ENCODE results near the gene EEF1AKMT2.
A peak's percentile ranks its signal among the peaks of the same experiment; 100 is the strongest.

Gene EEF1AKMT2

DNA sequence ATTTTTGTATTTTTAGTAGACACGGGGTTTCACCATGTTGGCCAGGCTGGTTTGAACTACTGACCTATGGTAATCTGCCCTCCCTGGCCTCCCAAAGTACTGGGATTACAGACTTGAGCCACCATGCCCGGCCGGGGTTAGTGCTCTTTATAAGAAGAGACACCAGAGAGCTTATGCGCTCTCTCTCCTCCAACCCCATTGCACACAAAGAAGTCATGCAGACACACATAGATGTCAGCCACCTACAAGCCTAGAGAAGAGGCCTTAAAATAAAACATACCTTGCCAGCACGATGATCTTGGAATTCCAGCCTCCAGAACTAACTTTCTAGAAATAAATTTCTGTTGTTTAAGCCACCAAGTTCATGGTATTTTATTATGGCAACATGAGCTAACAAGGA lies 37.5 kb downstream of the EEF1AKMT2 start:
- H2BK12ac ChIP-seq (ENCODE audit: low read length in 2 of 2), result no peak overlapping the region
- no peak overlapping the region for H2BK5ac ChIP-seq (ENCODE audit: low read depth, low read length, poor library complexity, severe bottlenecking)
- no peak overlapping the region for H3K4me2 ChIP-seq (ENCODE audit: low read length, poor library complexity, severe bottlenecking)
- H3K4me3 ChIP-seq (ENCODE audit: insufficient read depth in 1 of 2, low read depth in 1 of 2, low read length in 2 of 2), result no peak overlapping the region
- no peak overlapping the region for H2AFZ ChIP-seq (ENCODE audit: low read depth, low read length)
- no peak overlapping the region for H2BK15ac ChIP-seq (ENCODE audit: low read depth, poor library complexity, severe bottlenecking)
- H3K14ac ChIP-seq (ENCODE audit: low read length in 2 of 2), result no peak overlapping the region
- no peaks in the 10 kb centered on the region for H3K9me3 ChIP-seq (ENCODE audit: control insufficient read depth, low read length)
- H3K79me1 ChIP-seq (replicated peaks; ENCODE audit: low read length, poor library complexity, severe bottlenecking), result peaks cover 10% of the 10 kb centered on the region
- H3K27ac ChIP-seq (ENCODE audit: low read length, poor library complexity, severe bottlenecking), result no peak overlapping the region
- H3K36me3 ChIP-seq (ENCODE audit: control insufficient read depth in 1 of 2, insufficient read depth in 2 of 2, low read depth in 1 of 2, low read length in 2 of 2), result peaks cover 4 to 58% of the 10 kb centered on the region in 2 experiments
- H3K4me1 ChIP-seq (ENCODE audit: control insufficient read depth, insufficient read depth, low read depth, low read length), result no peaks in the 10 kb centered on the region
- no peak for DNase-seq
- no peak overlapping the region for H2AK5ac ChIP-seq (ENCODE audit: low read length, severe bottlenecking)
- no peak overlapping the region for H3K18ac ChIP-seq (ENCODE audit: low read depth in 1 of 2, low read length in 2 of 2)
- H3K9ac ChIP-seq (ENCODE audit: low read length), result no peak overlapping the region
- no peaks in the 10 kb centered on the region for H3K27me3 ChIP-seq (ENCODE audit: control insufficient read depth in 1 of 2, insufficient read depth in 1 of 2, low read length in 2 of 2)
- H3K4ac ChIP-seq (ENCODE audit: low read depth in 1 of 2, low read length in 2 of 2), result no peak overlapping the region
- H3K23ac ChIP-seq (ENCODE audit: low read length in 2 of 2), result no peak overlapping the region
- over 99% methylated on average over 4 of the region's 5 CpGs for WGBS
- H2BK120ac ChIP-seq (ENCODE audit: low read depth, low read length), result no peak overlapping the region
- no peak overlapping the region for H4K91ac ChIP-seq (ENCODE audit: low read length)
- H4K8ac ChIP-seq (ENCODE audit: low read length), result no peak overlapping the region

DNA sequence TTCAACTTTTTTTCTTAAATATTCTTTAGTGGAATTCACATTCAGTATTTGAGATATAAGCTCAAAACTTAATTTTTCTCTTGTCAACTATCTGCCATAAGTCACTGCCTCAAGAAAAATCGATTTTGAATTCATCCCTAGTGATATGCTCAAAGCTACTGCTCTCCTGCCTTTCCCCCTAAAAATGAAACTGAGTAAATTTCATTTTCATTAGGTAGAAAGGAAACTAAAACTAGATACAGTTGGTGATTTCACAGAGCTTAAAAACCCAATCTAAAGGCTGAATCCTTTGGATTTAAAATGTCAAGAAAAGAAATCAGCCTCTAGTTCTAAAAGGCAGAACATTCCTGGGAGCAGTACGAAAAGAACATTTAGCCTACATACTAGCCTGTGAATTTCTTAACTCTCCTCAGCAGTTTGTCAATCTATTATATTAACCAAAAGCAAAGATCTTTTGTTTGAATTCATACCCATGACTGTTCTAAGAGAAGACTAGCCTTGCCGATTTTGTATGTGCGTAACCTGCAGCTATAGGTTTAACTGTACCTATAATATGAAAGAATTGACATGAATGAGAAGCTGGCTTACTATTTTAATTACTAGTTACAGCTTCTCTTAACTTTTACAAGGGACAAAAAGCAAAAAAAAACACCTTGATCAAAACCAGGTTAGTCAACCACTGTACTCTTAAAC lies 42.6 kb downstream of the EEF1AKMT2 start:
- no peak overlapping the region for H3K23ac ChIP-seq (ENCODE audit: low read length in 2 of 2)
- peaks cover 2 to 34% of the 10 kb centered on the region in 2 experiments for H3K36me3 ChIP-seq (ENCODE audit: control insufficient read depth in 1 of 2, insufficient read depth in 2 of 2, low read depth in 1 of 2, low read length in 2 of 2)
- DNase-seq, result no peak
- no peaks in the 10 kb centered on the region for H3K27me3 ChIP-seq (ENCODE audit: control insufficient read depth in 1 of 2, insufficient read depth in 1 of 2, low read length in 2 of 2)
- H2BK12ac ChIP-seq (ENCODE audit: low read length in 2 of 2), result no peak overlapping the region
- H3K4ac ChIP-seq (ENCODE audit: low read depth in 1 of 2, low read length in 2 of 2), result no peak overlapping the region
- no peak overlapping the region for H4K91ac ChIP-seq (ENCODE audit: low read length)
- no peak overlapping the region for H3K18ac ChIP-seq (ENCODE audit: low read depth in 1 of 2, low read length in 2 of 2)
- H3K27ac ChIP-seq (ENCODE audit: low read length, poor library complexity, severe bottlenecking), result no peak overlapping the region
- H2BK120ac ChIP-seq (ENCODE audit: low read depth, low read length), result no peak overlapping the region
- H4K8ac ChIP-seq (ENCODE audit: low read length), result no peak overlapping the region
- H3K9me3 ChIP-seq (ENCODE audit: control insufficient read depth, low read length), result no peaks in the 10 kb centered on the region
- H2BK5ac ChIP-seq (ENCODE audit: low read depth, low read length, poor library complexity, severe bottlenecking), result no peak overlapping the region
- WGBS, result 100% methylated on average over 1 of the region's 4 CpGs
- H3K79me1 ChIP-seq (replicated peaks; ENCODE audit: low read length, poor library complexity, severe bottlenecking), result peaks cover 8% of the 10 kb centered on the region
- H3K4me2 ChIP-seq (ENCODE audit: low read length, poor library complexity, severe bottlenecking), result no peak overlapping the region
- no peak overlapping the region for H2BK15ac ChIP-seq (ENCODE audit: low read depth, poor library complexity, severe bottlenecking)
- H2AK5ac ChIP-seq (ENCODE audit: low read length, severe bottlenecking), result no peak overlapping the region
- H3K4me3 ChIP-seq (ENCODE audit: insufficient read depth in 1 of 2, low read depth in 1 of 2, low read length in 2 of 2), result no peak overlapping the region
- no peak overlapping the region for H2AFZ ChIP-seq (ENCODE audit: low read depth, low read length)
- no peak overlapping the region for H3K14ac ChIP-seq (ENCODE audit: low read length in 2 of 2)
- H3K4me1 ChIP-seq (ENCODE audit: control insufficient read depth, insufficient read depth, low read depth, low read length), result no peaks in the 10 kb centered on the region
- peak overlapping the region; percentile 1 for H3K9ac ChIP-seq (ENCODE audit: low read length)

DNA sequence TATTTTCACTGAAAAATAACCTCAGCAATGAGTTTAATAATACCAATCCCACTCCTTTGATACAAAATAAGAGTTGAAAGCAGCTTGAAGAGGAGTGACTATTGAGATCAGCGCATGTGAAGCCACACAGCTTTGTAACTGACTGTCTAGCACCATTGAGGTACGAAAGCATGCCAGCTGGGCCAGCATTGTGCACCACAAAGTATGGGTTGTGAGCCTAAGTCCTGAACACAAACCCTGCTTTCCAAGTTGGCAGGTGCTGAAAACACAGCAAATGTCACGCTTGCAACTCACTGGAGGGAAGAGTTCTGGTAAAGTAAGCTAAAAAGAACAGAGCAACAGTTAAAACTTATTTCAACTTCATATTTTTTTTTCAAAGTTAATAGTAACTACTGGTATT lies 43.5 kb downstream of the EEF1AKMT2 start:
- no peak overlapping the region for H3K9ac ChIP-seq (ENCODE audit: low read length)
- H3K27me3 ChIP-seq (ENCODE audit: control insufficient read depth in 1 of 2, insufficient read depth in 1 of 2, low read length in 2 of 2), result no peaks in the 10 kb centered on the region
- H3K36me3 ChIP-seq (ENCODE audit: control insufficient read depth in 1 of 2, insufficient read depth in 2 of 2, low read depth in 1 of 2, low read length in 2 of 2), result peaks cover 0 to 28% of the 10 kb centered on the region in 2 experiments
- no peak overlapping the region for H3K4me3 ChIP-seq (ENCODE audit: insufficient read depth in 1 of 2, low read depth in 1 of 2, low read length in 2 of 2)
- H3K4ac ChIP-seq (ENCODE audit: low read depth in 1 of 2, low read length in 2 of 2), result no peak overlapping the region
- H2BK12ac ChIP-seq (ENCODE audit: low read length in 2 of 2), result no peak overlapping the region
- H2AK5ac ChIP-seq (ENCODE audit: low read length, severe bottlenecking), result no peak overlapping the region
- no peak overlapping the region for H3K27ac ChIP-seq (ENCODE audit: low read length, poor library complexity, severe bottlenecking)
- H2BK120ac ChIP-seq (ENCODE audit: low read depth, low read length), result no peak overlapping the region
- H2AFZ ChIP-seq (ENCODE audit: low read depth, low read length), result no peak overlapping the region
- H3K4me2 ChIP-seq (ENCODE audit: low read length, poor library complexity, severe bottlenecking), result no peak overlapping the region
- no peak for DNase-seq
- no peak overlapping the region for H4K91ac ChIP-seq (ENCODE audit: low read length)
- H2BK5ac ChIP-seq (ENCODE audit: low read depth, low read length, poor library complexity, severe bottlenecking), result no peak overlapping the region
- no peaks in the 10 kb centered on the region for H3K9me3 ChIP-seq (ENCODE audit: control insufficient read depth, low read length)
- H2BK15ac ChIP-seq (ENCODE audit: low read depth, poor library complexity, severe bottlenecking), result no peak overlapping the region
- H3K14ac ChIP-seq (ENCODE audit: low read length in 2 of 2), result no peak overlapping the region
- no peak overlapping the region for H3K18ac ChIP-seq (ENCODE audit: low read depth in 1 of 2, low read length in 2 of 2)
- H3K4me1 ChIP-seq (ENCODE audit: control insufficient read depth, insufficient read depth, low read depth, low read length), result no peaks in the 10 kb centered on the region
- 100% methylated on average over 2 of the region's 3 CpGs for WGBS
- H4K8ac ChIP-seq (ENCODE audit: low read length), result no peak overlapping the region
- H3K23ac ChIP-seq (ENCODE audit: low read length in 2 of 2), result no peak overlapping the region
- peaks cover 8% of the 10 kb centered on the region for H3K79me1 ChIP-seq (replicated peaks; ENCODE audit: low read length, poor library complexity, severe bottlenecking)

DNA sequence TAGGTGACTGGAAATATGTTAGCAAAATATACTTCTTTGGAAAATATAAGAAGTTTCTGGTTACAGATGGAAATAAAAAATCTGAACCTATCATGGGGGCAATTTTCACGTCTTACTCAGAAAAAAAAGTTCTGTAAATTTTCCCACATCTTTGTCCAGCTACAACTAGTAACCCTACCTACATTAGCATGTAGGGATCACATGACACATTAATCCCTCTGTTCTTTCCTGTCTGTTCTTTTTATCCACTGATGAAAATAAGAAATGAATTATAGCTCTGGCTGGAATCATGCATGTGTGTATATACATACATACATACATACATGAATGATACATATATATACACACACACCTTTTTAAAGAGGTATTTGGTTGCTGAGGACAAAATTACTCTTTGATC lies 43.9 kb downstream of the EEF1AKMT2 start:
- no peak overlapping the region for H3K4me2 ChIP-seq (ENCODE audit: low read length, poor library complexity, severe bottlenecking)
- WGBS, result 85% methylated on average over 1 of the region's 1 CpG

More for the DNA sequence above, 43.9 kb downstream of the EEF1AKMT2 start:
- Histone ChIP-seq H2BK120ac (ENCODE audit: low read depth, low read length) (no peak overlapping the region), H4K91ac (ENCODE audit: low read length) (no peak overlapping the region), H3K23ac (ENCODE audit: low read length in 2 of 2) (no peak overlapping the region), H2BK5ac (ENCODE audit: low read depth, low read length, poor library complexity, severe bottlenecking) (no peak overlapping the region), H3K79me1 (replicated peaks; ENCODE audit: low read length, poor library complexity, severe bottlenecking) (peaks cover 7% of the 10 kb centered on the region), H3K4me3 (ENCODE audit: insufficient read depth in 1 of 2, low read depth in 1 of 2, low read length in 2 of 2) (no peak overlapping the region), H2BK15ac (ENCODE audit: low read depth, poor library complexity, severe bottlenecking) (no peak overlapping the region), H2AFZ (ENCODE audit: low read depth, low read length) (no peak overlapping the region), H3K27ac (ENCODE audit: low read length, poor library complexity, severe bottlenecking) (no peak overlapping the region), H3K14ac (ENCODE audit: low read length in 2 of 2) (no peak overlapping the region), H3K36me3 (ENCODE audit: control insufficient read depth in 1 of 2, insufficient read depth in 2 of 2, low read depth in 1 of 2, low read length in 2 of 2) (peaks cover 0 to 28% of the 10 kb centered on the region in 2 experiments), H3K9me3 (ENCODE audit: control insufficient read depth, low read length) (no peaks in the 10 kb centered on the region), H3K4ac (ENCODE audit: low read depth in 1 of 2, low read length in 2 of 2) (no peak overlapping the region), H3K27me3 (ENCODE audit: control insufficient read depth in 1 of 2, insufficient read depth in 1 of 2, low read length in 2 of 2) (no peaks in the 10 kb centered on the region), H3K4me1 (ENCODE audit: control insufficient read depth, insufficient read depth, low read depth, low read length) (no peaks in the 10 kb centered on the region), H3K18ac (ENCODE audit: low read depth in 1 of 2, low read length in 2 of 2) (no peak overlapping the region), H4K8ac (ENCODE audit: low read length) (no peak overlapping the region), H2BK12ac (ENCODE audit: low read length in 2 of 2) (no peak overlapping the region), H2AK5ac (ENCODE audit: low read length, severe bottlenecking) (no peak overlapping the region), H3K9ac (ENCODE audit: low read length) (no peak overlapping the region)
- DNase-seq, result no peak

Data from mesenchymal stem cell (in vitro differentiated cells and primary cell).